ENCODE results near the gene ENGASE.

ENGASE gene

DNA sequence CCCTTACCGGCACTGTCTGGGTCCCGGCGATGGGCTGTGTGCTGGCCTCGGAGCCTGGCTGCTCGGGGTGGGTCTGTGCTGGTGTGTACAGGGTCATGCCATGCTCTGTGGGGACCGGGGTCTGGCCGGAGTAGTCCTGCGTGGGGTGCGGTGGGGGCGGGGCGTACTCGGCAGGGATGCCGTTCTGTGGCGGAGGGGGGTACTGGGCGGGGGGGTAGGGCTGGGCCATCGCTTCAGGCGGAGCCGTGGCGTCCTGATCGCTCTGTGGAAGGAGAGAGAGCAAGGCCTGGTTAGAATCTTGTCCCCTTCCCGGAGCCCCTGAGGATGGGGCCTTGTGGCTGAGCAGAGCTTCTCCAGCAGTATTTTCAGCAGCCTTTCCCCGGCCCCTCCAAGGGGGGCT lies 40.9 kb downstream of the ENGASE start:
- Histone ChIP-seq H3K36me3 (replicated peaks) (no peaks in the 10 kb centered on the region), H3K27me3 (replicated peaks) (no peaks in the 10 kb centered on the region), H3K4me3 (ENCODE audit: low read depth, low read length) (no peak overlapping the region), H3K27ac (no peak overlapping the region)
- no peak for DNase-seq
- in situ Hi-C loops (cut with HindIII; ENCODE audit: low pct_ligation_motif_present, low sequenced_read_pairs): no loop called here
- TF ChIP-seq, protein P1, sequence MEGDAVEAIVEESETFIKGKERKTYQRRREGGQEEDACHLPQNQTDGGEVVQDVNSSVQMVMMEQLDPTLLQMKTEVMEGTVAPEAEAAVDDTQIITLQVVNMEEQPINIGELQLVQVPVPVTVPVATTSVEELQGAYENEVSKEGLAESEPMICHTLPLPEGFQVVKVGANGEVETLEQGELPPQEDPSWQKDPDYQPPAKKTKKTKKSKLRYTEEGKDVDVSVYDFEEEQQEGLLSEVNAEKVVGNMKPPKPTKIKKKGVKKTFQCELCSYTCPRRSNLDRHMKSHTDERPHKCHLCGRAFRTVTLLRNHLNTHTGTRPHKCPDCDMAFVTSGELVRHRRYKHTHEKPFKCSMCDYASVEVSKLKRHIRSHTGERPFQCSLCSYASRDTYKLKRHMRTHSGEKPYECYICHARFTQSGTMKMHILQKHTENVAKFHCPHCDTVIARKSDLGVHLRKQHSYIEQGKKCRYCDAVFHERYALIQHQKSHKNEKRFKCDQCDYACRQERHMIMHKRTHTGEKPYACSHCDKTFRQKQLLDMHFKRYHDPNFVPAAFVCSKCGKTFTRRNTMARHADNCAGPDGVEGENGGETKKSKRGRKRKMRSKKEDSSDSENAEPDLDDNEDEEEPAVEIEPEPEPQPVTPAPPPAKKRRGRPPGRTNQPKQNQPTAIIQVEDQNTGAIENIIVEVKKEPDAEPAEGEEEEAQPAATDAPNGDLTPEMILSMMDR (IDR thresholded peaks at IDR 0.05; ENCODE audit: low read depth, low read length, missing control alignments): no peak

DNA sequence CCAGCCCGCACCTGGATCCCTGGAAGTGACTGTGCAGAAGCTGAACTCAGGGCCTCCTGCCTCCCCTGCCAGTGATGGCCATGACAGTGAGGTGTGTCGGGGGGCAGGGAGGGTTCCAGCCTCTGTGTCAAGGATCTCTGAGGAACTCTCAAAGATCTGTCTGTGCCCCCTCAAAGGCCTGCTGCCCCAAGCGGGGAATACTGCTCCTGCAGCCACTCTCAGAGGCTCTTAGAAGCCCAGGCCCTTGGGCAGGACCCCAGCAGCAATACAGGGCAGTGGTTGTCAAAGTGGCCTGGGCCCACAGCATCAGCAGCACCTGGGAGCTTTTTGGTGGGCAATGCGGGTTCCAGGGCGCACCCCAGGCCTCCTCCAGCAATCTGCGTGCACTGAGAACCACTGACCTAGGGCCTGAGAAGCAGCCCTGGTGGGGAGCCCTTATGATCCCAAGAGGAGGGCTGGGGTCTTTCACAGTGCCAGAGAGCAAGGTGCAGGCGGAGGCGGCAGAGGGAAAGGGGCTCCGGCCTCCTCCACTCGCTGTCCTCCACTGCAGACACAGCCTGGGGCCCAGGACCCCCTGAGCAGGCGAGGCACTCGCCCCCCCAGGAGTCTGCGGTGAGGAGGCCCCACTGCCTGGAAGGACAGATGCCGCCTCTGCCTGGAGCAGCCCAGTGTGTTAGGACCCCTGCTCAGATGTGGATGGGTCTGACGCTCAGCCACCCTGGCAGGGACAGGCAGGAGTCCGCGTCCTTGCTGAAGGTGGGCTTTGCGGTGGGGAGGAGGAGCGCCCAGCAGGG lies 42.1 kb downstream of the ENGASE start:
- no peaks in the 10 kb centered on the region for H3K27me3 ChIP-seq (replicated peaks)
- DNase-seq: no peak
- H3K4me3 ChIP-seq (ENCODE audit: low read depth, low read length): no peak overlapping the region
- H3K27ac ChIP-seq: no peak overlapping the region
- TF ChIP-seq, protein P1 (IDR thresholded peaks at IDR 0.05; ENCODE audit: low read depth, low read length, missing control alignments): no peak
- H3K36me3 ChIP-seq (replicated peaks): no peaks in the 10 kb centered on the region
- in situ Hi-C loops (cut with HindIII; ENCODE audit: low pct_ligation_motif_present, low sequenced_read_pairs): no loop called here

DNA sequence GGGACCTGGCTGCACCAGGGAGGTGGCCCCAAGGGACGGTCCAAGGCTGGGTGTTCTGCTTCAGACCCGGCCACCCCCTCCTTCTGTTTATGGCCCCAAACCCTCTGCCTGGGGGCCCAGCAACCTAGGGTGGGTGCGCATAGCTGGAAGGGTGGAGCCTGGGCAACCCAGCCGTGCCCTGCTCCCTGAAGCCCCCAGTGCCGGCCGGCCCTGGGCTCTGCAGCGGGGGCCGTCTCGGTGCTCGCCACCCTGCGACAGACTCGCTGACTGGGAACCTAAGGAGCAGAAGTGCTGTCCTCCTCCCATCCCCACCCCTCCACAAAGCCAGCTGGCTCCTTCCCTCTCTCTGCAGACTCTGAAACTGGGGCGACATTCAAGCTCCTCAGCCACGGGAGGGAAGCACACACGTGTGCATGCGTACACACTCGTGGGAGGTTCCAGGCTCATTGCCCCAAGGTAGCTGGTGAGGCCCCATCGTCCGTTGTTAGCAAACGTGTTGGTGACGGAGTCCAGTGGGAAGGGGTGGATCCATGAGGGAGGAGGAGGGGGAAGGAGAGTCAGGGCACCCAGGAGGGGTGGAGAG lies 43.4 kb downstream of the ENGASE start:
- in situ Hi-C loops (cut with HindIII; ENCODE audit: low pct_ligation_motif_present, low sequenced_read_pairs): no loop called here
- no peak overlapping the region for H3K4me3 ChIP-seq (ENCODE audit: low read depth, low read length)
- no peaks in the 10 kb centered on the region for H3K36me3 ChIP-seq (replicated peaks)
- no peaks in the 10 kb centered on the region for H3K27me3 ChIP-seq (replicated peaks)
- no peak for DNase-seq
- H3K27ac ChIP-seq: no peak overlapping the region
- TF ChIP-seq, protein P1 (IDR thresholded peaks at IDR 0.05; ENCODE audit: low read depth, low read length, missing control alignments): no peak

DNA sequence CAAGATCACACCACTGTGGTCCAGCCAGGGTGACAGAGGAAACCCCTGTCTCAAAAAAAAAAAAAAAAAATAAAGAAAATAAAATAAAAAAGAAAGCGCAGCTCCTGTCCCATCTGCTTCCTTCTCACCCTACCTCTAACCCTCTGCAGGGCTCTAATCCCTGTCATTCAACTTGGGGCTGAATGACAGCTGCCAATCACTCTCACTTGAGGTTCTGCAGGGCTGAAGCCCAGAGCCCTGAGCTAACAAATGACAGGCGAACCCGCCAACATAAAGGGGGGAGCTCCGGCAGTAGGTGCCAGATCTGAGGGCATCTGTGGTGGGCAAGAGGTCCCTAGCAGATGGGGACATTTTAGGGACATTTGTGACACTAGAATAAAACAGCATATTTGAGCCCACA lies 44.3 kb downstream of the ENGASE start:
- no peak overlapping the region for H3K4me3 ChIP-seq (ENCODE audit: low read depth, low read length)
- H3K27me3 ChIP-seq (replicated peaks): no peaks in the 10 kb centered on the region
- DNase-seq: no peak
- TF ChIP-seq, protein P1 (IDR thresholded peaks at IDR 0.05; ENCODE audit: low read depth, low read length, missing control alignments): no peak
- in situ Hi-C loops (cut with HindIII; ENCODE audit: low pct_ligation_motif_present, low sequenced_read_pairs): no loop called here
- no peaks in the 10 kb centered on the region for H3K36me3 ChIP-seq (replicated peaks)
- no peak overlapping the region for H3K27ac ChIP-seq

DNA sequence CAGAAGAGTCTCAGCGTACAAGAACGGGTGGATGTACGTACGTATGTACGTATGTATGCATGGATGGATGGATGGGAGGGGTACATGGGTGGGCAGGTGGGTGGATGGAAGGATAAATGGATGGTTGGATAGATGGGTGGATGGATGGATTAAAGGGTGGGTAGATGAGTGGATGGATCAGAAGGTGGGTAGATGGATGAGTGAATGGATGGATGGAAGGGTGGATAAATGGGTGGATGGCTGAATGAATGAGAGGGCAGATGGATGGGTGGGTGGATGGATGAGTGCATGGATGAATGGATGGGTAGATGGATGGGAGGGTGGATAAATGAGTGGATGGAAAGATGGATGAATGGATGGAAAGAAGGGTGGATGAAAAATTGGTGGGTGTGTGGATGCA lies 45.6 kb downstream of the ENGASE start:
- H3K36me3 ChIP-seq (replicated peaks): no peaks in the 10 kb centered on the region
- in situ Hi-C loops (cut with HindIII; ENCODE audit: low pct_ligation_motif_present, low sequenced_read_pairs): no loop called here
- H3K27me3 ChIP-seq (replicated peaks): no peaks in the 10 kb centered on the region
- H3K4me3 ChIP-seq (ENCODE audit: low read depth, low read length): no peak overlapping the region
- H3K27ac ChIP-seq: no peak overlapping the region
- no peak for DNase-seq
- TF ChIP-seq, protein P1 (IDR thresholded peaks at IDR 0.05; ENCODE audit: low read depth, low read length, missing control alignments): no peak

Measured in brain microvascular endothelial cell (primary cell).